VCaP (cell line): Measurements from ENCODE around the gene BOLA3.
A peak's percentile ranks its signal among the peaks of the same experiment; 100 is the strongest.
"Not testable (repeated sequence)": the region's sequence is repeated elsewhere in the genome, so short reads cannot be mapped to it uniquely, and the experiment has no call there.

Experiments used
- H3K27ac ChIP-seq: fragments of 450-650 bp; 2 replicates; pipeline ENCODE4 v1.5.1; 2017
- TF ChIP-seq, protein P1 (sequence below): fragments of 450-650 bp; conservative IDR thresholded peaks from 2 replicates; pipeline ENCODE4 v1.5.1; 2017; ENCODE audit warnings: mild to moderate bottlenecking, moderate library complexity

The BOLA3 gene, protein sequence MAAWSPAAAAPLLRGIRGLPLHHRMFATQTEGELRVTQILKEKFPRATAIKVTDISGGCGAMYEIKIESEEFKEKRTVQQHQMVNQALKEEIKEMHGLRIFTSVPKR

GRCh38 chr2:74147727-74148456 is at the start of gene BOLA3:
BOLA3 (minus strand) TSS chr2:74147912; CDS start chr2:74147874, 38 bp downstream.
- peak within 1 kb of the TSS; percentile 75; the same call in 1 of the 2 replicates for H3K27ac ChIP-seq
- TF ChIP-seq, protein P1, sequence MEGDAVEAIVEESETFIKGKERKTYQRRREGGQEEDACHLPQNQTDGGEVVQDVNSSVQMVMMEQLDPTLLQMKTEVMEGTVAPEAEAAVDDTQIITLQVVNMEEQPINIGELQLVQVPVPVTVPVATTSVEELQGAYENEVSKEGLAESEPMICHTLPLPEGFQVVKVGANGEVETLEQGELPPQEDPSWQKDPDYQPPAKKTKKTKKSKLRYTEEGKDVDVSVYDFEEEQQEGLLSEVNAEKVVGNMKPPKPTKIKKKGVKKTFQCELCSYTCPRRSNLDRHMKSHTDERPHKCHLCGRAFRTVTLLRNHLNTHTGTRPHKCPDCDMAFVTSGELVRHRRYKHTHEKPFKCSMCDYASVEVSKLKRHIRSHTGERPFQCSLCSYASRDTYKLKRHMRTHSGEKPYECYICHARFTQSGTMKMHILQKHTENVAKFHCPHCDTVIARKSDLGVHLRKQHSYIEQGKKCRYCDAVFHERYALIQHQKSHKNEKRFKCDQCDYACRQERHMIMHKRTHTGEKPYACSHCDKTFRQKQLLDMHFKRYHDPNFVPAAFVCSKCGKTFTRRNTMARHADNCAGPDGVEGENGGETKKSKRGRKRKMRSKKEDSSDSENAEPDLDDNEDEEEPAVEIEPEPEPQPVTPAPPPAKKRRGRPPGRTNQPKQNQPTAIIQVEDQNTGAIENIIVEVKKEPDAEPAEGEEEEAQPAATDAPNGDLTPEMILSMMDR: peak; percentile 90

GRCh38 chr2:74197049-74197448 is 49.3 kb upstream of the BOLA3 start:
- H3K27ac ChIP-seq: peak overlapping the region; percentile 96
- TF ChIP-seq, protein P1: no peak

DNA sequence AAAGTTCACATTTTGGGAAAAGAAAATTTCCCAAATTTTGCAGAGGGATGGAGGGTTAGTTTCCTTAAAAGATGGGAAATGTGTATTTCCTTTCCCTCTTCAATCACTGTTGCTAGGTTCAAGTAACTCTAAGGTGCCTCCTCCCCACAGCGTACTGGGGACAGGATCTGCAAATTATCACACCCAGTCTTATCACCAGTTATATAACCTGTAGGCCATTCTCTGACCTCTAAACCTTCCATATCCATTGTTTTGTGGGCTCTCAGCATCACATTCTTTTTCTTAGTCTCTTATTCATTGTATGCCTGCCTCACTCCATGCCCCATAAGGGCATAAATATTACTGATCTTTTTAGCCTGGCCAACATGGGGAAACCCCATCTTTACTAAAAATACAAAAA is 47.1 kb upstream of the BOLA3 start:
- TF ChIP-seq, protein P1: no peak
- no peak overlapping the region for H3K27ac ChIP-seq

DNA sequence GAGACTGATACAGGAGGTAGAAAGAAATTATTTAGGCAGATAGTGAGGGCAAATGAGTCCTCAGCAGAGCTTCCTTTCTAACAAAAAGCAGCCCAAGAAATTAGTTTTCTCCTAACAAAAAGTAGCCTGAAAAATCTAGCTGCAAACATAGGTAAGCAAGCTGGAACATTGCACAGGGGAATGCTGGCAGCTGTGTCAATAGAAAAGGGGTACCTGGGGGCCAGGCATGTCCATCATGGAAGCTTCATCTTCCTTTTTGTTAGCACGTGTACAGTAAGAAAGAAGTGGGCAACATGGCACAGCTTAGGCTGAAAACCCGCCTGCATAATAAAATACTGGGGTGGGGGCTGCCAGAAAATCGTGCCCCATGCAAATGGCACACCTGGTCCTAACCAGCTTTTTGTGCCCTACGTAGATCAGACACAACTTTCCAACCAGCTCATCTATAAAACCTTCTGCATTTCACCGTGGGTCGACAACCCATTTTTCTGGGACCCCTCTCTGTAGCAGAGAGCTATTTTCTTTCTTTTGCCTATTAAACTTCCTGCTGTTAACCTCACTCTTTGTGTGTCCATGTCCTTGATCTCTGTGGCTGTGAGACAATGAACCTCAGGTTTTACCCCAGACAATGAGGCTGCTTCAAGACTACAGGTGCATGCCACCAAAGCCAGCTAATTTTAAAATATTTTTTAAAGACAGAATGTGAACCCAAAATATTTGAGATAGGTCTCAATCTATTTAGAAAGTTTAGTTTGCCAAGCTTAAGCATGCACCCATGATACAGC is 44.1 kb upstream of the BOLA3 start:
- H3K27ac ChIP-seq: no peak overlapping the region
- TF ChIP-seq, protein P1: no peak

- TF ChIP-seq, protein P1: no peak
- H3K27ac ChIP-seq: no peak overlapping the region
Observed at GRCh38 chr2:74188696-74189095, 41.0 kb upstream of the BOLA3 start.

DNA sequence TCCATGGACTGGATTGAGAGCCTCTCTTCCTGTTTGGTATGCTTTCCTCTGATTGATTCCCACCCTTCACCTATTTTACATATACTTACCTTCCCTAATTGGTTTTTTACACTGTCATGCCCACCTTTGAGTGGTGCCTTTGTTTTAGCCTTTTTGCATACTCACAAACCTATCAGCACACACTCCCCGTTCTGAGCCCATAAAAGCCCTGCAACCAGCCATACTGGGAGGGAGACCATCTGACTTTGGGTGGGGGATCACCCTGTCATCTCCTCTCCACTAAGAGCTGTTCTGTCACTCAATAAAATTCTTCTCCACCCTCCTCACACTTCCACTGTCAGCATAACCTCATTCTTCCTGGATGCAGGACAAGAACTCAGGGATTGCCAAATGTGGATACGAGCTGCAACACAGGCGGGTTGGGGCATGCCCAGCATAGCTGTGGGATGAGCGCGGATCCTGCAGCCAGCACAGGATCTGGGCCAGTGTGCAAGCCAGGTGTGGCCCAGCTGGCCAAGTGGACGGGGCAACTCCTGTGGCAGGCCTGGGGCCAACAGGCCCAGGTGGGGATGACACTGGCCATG is 40.4 kb upstream of the BOLA3 start:
- TF ChIP-seq, protein P1: no peak
- no peak overlapping the region for H3K27ac ChIP-seq

- H3K27ac ChIP-seq: not testable (repeated sequence)
Observed at GRCh38 chr2:74186706-74187105, 39.0 kb upstream of the BOLA3 start.
